ENCODE data around the gene GCSH.

GRCh38 chr16:81094771-81095251, 1.4 kb downstream of the GCSH start:
- no peak for TF ChIP-seq CTCF (IDR thresholded peaks at IDR 0.05)
- no peak for TF ChIP-seq POLR2A (IDR thresholded peaks at IDR 0.05)
